Upper lobe of right lung (tissue), 1 donor: ENCODE measurements around the gene SH3RF2. TPM values are rescaled to one million over a fixed set of nuclear protein-coding genes. Genes with fewer than 3 reads are reported as not detected.

ENCODE experiments used
- ATAC-seq: fragments of 200-7000 bp; cut with Tn5 transposase; one replicate; pipeline ENCODE4 v1.9.1; 2020; ENCODE audit warnings: mild to moderate bottlenecking, moderate library complexity
- DNase-seq: peaks from one replicate; pipeline ENCODE4 v3.0.0-alpha.2; 2020
- H3K27ac ChIP-seq: fragments of 200-600 bp; one replicate; pipeline ENCODE4 v1.8.0; 2022
- H3K27me3 ChIP-seq: fragments of 200-600 bp; one replicate; pipeline ENCODE4 v1.8.0; 2022; ENCODE audit warnings: mild to moderate bottlenecking
- H3K36me3 ChIP-seq: fragments of 200-600 bp; one replicate; pipeline ENCODE4 v1.8.0; 2022
- H3K4me1 ChIP-seq: fragments of 200-600 bp; one replicate; pipeline ENCODE4 v1.8.0; 2022
- H3K4me3 ChIP-seq: fragments of 200-600 bp; one replicate; pipeline ENCODE4 v1.8.0; 2022; ENCODE audit warnings: mild to moderate bottlenecking
- H3K9me3 ChIP-seq: fragments of 200-600 bp; one replicate; pipeline ENCODE4 v1.8.0; 2022
- CTCF ChIP-seq: fragments of 200-600 bp; IDR thresholded peaks from one replicate; pipeline ENCODE4 v1.8.0; 2022; ENCODE audit warnings: antibody characterized with exemption
- intact Hi-C: fragments of 100-400 bp; cut with DNase I; formaldehyde crosslinking; loops from one replicate; pipeline ENCODE4 v1.11.0; 2022
- total RNA-seq: library from RNA; stranded (reverse); fragmentation: NEBNext Ultra II Directional; extraction: Animal tissue kit (Norgen Biotek cat#: 25700); gene quantifications from one replicate; pipeline ENCODE4 v1.2.1, GENCODE V29; 2021
- donor health status: DM: no; HTN: yes; CAD: no; lungs with severe emphysema.

Gene SH3RF2
- total RNA-seq, 1 donor from 2014 or later, result 12.4 TPM

- Histone ChIP-seq H3K36me3 (no peaks in the 10 kb centered on the region), H3K4me1 (no peaks in the 10 kb centered on the region), H3K27ac (no peak overlapping the region), H3K4me3 (no peak overlapping the region), H3K27me3 (no peaks in the 10 kb centered on the region), H3K9me3 (no peaks in the 10 kb centered on the region)
- ATAC-seq (no peak), DNase-seq (no peak)
- intact Hi-C loops, result no loop called here
- no peak for TF ChIP-seq CTCF
Measured at GRCh38 chr5:146050086-146050485, 113.7 kb downstream of the SH3RF2 start.

DNA sequence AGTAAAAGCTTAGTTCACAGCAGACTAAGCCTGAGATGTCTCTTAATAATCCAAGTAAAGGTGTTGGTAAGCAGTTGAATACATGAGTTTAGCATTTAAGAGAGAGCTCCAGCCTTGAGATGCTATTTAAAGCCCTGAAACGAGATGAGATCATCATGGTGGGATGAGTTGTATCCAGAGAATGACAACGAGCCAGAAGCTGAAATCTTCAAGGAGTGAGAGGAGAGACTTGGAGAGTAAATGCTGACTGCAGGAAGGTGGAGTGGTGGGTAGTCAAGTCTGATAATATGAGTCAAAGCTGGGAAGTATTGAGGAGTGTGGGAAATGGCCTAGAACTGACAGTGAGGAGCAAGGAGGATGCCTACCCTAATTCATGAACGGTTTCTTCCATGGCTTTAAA, 115.3 kb downstream of the SH3RF2 start:
- intact Hi-C loops, result no loop called here
- H3K4me1 ChIP-seq, result no peaks in the 10 kb centered on the region
- no peaks in the 10 kb centered on the region for H3K36me3 ChIP-seq
- H3K9me3 ChIP-seq, result no peaks in the 10 kb centered on the region
- no peak for ATAC-seq
- no peak for DNase-seq
- no peaks in the 10 kb centered on the region for H3K27me3 ChIP-seq
- H3K27ac ChIP-seq, result no peak overlapping the region
- H3K4me3 ChIP-seq, result no peak overlapping the region
- TF ChIP-seq CTCF, result no peak

GRCh38 chr5:146052780-146053179, 116.4 kb downstream of the SH3RF2 start:
- no peak overlapping the region for H3K4me3 ChIP-seq
- no peak for ATAC-seq
- H3K9me3 ChIP-seq, result no peaks in the 10 kb centered on the region
- intact Hi-C loops, result no loop called here
- H3K27me3 ChIP-seq, result no peaks in the 10 kb centered on the region
- no peaks in the 10 kb centered on the region for H3K36me3 ChIP-seq
- TF ChIP-seq CTCF, result peak; percentile 7
- no peak for DNase-seq
- H3K4me1 ChIP-seq, result no peaks in the 10 kb centered on the region
- H3K27ac ChIP-seq, result no peak overlapping the region

DNA sequence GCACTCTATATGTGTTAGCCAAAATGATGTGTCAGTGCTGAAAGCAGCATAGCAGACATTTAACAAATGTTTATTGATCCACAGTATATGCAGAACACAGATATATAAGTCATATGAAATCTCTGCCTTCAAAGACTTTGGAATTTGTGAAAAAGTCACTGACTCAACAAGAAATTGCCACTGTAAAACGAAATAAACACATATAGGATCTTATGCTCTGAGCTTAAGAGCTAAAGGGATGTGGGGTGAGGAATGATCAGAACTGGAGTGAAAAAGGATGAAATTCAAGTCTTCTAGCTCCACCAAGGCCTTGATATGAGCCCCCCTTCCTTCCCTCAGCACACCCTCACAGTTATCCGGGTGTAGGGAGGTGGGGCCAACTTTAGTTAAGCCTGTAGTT, 119.1 kb downstream of the SH3RF2 start:
- H3K4me1 ChIP-seq, result no peaks in the 10 kb centered on the region
- H3K27me3 ChIP-seq, result no peaks in the 10 kb centered on the region
- no peak for DNase-seq
- intact Hi-C loops, result no loop called here
- H3K4me3 ChIP-seq, result no peak overlapping the region
- no peaks in the 10 kb centered on the region for H3K36me3 ChIP-seq
- no peak for TF ChIP-seq CTCF
- no peak overlapping the region for H3K27ac ChIP-seq
- no peaks in the 10 kb centered on the region for H3K9me3 ChIP-seq
- no peak for ATAC-seq

- no peaks in the 10 kb centered on the region for H3K9me3 ChIP-seq
- H3K4me1 ChIP-seq, result no peaks in the 10 kb centered on the region
- H3K27ac ChIP-seq, result no peak overlapping the region
- ATAC-seq (peak; percentile 36), DNase-seq (no peak)
- H3K27me3 ChIP-seq, result no peaks in the 10 kb centered on the region
- H3K36me3 ChIP-seq, result no peaks in the 10 kb centered on the region
- no peak overlapping the region for H3K4me3 ChIP-seq
- intact Hi-C loops, result no loop called here
- no peak for TF ChIP-seq CTCF
Measured at GRCh38 chr5:146059460-146060220, 123.3 kb downstream of the SH3RF2 start.

DNA sequence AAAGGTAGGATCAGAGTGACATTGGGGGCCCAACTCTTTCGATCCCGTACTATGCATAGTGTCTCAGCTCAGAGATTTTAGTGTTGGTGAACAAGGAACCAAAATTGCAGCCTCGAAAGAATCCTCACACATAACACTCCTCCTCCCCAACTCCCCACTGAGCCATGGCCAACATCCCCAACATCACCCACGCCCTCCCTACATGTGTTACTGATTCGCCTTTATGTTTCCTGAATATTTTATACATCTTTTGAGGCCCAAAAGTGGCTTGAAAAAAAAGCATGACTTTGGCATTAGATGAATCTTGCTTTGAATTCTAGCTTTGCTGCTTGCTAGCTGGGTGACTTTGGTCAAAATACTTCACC, 123.8 kb downstream of the SH3RF2 start:
- Histone ChIP-seq H3K9me3 (no peaks in the 10 kb centered on the region), H3K27me3 (no peaks in the 10 kb centered on the region), H3K4me3 (no peak overlapping the region), H3K27ac (no peak overlapping the region), H3K36me3 (no peaks in the 10 kb centered on the region), H3K4me1 (no peaks in the 10 kb centered on the region)
- intact Hi-C loops, result no loop called here
- TF ChIP-seq CTCF, result no peak
- ATAC-seq (no peak), DNase-seq (no peak)
